ENCODE data around the gene TTLL10.

Gene TTLL10

DNA sequence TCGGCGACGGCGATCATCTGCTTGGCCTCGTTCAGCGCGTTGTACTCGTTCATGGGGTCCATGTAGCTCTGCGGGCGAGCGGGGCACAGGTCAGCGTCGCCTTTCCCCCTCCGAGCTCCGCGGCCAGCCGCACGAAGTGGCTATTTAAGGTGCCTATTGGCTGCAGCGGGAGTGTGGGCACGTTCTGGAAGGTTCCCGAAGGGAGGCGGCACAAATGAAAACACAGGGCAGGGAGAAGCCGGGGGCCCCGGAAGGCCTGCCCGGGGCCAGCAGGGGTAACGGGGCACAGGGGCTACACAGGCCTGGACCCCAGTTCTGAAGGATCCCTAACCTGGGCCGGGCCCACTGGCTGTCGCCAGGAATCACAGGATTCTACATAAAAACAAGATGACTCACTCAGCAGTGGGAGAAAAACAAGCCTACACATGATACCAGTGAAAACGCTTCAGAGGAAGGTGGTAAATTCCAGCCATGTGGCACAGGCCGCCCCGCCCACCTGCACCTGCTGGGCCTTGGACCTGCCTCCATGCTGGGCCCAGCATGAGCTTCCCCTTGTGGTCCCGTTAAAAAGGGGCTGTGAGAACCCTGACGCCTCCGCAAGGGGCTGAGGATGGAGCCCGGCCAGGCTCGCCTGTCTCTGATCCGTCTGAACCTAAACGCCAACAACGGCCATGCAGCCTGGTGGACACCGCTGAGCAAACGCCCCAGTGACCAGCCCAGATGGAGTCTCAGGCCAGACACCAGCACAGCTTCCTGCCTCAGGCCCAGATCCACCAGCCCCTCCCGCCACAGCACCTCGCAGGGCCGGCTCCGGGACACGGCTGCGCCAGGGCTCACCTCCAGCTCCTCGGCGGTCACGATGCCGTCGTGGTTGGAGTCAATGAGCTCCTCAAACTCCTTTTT, 44.2 kb downstream of the TTLL10 start:
- TF ChIP-seq, protein P1, sequence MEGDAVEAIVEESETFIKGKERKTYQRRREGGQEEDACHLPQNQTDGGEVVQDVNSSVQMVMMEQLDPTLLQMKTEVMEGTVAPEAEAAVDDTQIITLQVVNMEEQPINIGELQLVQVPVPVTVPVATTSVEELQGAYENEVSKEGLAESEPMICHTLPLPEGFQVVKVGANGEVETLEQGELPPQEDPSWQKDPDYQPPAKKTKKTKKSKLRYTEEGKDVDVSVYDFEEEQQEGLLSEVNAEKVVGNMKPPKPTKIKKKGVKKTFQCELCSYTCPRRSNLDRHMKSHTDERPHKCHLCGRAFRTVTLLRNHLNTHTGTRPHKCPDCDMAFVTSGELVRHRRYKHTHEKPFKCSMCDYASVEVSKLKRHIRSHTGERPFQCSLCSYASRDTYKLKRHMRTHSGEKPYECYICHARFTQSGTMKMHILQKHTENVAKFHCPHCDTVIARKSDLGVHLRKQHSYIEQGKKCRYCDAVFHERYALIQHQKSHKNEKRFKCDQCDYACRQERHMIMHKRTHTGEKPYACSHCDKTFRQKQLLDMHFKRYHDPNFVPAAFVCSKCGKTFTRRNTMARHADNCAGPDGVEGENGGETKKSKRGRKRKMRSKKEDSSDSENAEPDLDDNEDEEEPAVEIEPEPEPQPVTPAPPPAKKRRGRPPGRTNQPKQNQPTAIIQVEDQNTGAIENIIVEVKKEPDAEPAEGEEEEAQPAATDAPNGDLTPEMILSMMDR (IDR thresholded peaks at IDR 0.05): no peak

DNA sequence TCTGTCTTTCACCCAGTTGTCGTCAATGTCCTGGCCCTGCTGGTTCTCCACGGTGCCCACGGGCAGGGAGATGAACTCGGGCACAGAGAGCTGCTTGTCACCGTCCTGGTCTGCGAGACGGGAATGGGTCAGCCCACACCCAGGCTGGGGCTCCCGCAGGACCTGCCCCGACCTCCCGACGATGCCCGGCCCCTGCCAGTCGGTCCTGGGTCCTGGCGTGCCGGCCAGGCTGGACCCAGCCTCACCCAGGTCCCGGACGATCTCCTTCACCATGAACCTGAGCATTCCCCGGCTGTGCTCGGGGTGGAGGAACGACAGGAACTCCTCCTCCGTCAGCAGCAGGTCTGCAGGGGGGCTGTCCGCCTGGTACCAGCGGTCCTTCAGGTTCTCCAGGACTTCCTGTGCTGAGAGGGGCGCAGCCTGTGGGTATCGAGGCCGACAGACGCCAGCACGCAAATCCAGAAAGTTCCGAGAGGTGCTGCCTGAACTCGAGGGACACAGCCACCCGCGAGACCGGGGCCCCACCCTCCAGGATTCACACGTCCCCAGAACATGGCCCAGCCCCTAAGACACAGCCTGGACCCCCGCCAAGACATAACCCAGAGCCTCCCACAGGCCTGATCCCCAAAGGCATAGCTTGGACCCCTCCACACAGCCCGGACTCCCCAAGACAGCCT, 45.0 kb downstream of the TTLL10 start:
- TF ChIP-seq, protein P1 (IDR thresholded peaks at IDR 0.05): no peak

DNA sequence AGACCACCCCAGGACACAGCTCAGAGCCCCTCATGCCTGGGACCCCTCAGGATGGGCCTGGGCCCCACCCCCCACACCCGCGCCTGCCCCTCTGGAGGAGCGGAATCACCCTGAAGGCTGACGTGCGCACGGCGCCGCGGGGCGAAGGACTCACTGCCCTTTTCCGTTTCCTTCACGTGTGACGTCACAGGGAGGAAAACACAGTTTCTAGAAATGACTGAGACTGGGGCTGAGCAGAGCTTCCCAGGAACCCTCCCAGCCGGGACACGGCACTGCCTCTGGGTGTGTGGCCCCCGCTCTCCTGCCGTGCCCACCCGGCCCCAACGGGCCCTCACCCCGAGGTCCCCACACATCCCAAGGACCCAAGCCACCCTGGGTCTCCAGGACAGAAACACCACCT, 45.7 kb downstream of the TTLL10 start:
- TF ChIP-seq, protein P1 (IDR thresholded peaks at IDR 0.05): no peak

DNA sequence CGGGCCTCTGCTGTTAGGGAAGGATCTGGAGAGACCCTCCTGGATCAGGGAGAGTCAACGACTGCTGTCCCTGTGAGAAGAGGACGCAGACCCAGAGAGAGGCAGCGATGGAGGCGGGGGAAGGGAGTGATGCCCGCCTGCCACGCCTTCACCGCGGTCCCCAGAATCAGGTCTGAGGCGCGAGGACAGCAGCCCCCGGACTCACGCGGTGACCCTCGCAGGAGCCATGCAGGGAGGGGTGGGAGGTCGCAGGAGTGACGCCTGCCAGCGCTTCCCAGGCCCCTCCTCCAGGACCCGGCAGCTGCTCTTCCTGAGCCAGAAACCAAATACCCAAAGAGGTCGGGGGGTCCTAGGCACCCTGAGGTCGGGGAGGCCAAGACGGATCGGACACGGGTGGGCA, 46.5 kb downstream of the TTLL10 start:
- TF ChIP-seq, protein P1 (IDR thresholded peaks at IDR 0.05): no peak

DNA sequence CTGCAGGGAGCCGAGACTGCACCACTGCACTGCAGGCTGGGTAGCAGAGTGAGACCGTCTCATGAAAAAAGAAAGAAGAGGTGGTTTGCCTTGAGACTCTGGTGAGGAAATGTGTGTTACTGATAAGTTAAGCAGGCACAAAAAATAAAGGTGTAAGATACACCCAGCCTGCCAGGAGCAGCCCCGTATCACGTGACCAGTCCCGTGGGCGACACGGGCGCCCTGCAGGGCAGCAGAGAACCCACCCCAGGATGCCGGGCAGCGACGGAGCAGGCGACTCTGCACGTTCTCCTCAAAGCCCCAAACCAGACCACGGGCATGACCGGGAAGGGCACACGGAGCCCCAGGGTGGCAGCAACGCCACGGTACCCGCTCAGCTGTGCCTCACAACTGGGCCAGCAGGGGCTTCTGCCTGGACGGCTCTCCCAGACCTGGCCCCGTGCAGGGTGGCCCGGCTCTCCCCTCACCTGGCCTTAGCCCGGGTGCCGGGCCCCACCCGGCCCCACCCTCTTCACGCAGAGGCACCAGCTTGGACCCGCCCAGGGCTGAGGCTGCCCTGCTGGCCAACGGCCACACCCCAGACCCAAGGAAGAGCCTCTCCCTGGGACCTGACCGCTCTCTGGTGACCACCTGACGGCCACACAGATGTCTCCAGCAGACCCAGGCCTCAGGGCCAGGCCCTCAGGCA, 48.4 kb downstream of the TTLL10 start:
- TF ChIP-seq, protein P1 (IDR thresholded peaks at IDR 0.05): no peak

DNA sequence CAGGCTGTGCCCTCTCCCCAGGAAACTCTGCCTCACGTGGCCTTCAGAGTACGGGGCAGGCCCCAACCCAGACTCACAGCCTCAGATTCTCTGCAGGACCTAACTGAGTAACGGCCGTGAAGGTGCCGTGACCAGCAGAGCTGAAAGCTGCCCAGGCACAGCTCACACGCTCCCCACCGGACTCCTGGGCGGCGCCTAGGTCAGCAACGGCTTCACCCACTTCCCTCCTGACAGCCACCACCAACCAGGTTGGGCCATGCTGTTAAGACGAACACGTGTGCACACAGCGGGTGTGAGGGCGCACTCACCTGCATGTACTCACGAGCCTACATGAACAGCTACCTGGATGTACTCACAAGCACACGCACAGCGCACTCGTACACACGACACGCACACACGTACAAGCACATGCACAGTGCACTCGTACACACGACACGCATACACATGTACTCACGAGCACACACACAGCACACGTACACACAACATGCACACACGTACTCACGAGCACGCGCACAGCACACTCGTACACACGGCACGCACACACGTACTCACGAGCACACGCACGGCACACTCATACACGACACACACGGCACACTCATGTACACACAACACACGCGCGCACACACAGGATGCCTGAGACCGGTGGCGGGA, 49.0 kb downstream of the TTLL10 start:
- TF ChIP-seq, protein P1 (IDR thresholded peaks at IDR 0.05): no peak

DNA sequence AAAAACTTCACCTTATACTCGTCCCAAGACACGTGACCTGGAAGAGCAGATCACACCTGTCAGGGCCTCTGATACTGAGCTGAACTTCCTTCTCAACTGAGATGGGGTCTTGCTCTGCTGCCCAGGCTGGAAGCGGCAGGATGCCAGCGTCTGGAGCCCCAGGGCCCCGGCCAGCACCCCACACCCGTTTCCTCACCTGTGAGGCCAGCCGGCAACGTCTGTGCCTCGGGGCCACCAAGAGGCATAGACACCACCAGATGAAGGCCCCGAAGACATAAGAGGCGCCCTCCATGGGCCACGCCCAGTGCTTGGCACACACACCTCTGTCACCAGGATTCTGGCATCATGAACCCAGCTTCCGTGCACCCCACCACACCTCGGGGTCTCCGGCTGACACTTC, 49.6 kb downstream of the TTLL10 start:
- TF ChIP-seq, protein P1 (IDR thresholded peaks at IDR 0.05): no peak

Measured in LNCAP (cell line).